GM21390 (cell line): ENCODE data around the gene HID1.
A peak's percentile ranks its signal among the peaks of the same experiment; 100 is the strongest.
"Not testable (repeated sequence)": the region's sequence is repeated elsewhere in the genome, so short reads cannot be mapped to it uniquely, and the experiment has no call there.

ENCODE experiments used
- ATAC-seq: cut with Tn5 transposase; IDR thresholded peaks from one replicate; pipeline ENCODE4 v1.9.1; 2021; ENCODE audit not compliant: unreplicated experiment

HID1 gene

DNA sequence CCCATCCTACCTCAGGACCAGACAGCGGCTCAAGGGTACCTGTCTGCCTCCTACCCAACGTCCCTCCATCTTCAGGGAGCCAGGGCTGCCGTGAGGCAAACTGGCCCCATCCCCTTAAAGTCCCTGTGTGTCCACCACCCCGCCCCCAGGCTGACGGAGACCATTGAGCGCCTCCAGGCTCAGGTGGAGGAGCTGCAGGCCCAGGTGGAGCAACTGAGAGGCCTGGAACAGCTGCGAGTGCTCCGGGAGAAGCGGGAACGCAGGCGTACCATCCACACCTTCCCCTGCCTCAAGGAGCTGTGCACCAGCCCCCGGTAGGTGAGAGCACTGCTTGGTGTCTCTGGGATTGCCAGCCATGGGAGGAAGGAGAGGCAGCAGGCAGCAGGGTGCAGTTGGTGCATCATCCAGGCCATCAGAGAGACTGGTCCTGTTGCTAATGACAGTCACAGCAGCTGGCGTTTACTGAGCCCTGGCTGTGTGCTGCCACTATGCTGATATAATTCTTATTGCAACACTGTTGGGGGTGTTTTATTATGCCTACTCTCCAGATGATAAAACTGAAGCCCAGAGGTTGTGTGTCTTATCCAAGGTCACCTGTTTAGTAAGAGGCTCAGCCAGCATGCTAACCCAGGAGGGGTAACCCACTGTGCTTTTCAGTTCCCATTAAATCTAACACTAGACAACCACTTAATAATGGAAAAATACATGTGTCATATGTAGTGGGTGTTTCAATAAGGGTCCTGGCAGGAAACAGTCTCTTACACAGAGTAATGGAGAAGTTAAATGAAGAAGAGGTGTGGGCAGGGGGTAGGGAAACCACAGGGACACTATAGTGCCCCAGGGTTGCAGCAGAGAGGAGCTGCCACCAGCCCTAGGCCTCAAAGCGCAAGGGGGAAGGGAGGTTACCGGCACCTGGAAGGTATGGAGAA is 29.6 kb upstream of the HID1 start:
- ATAC-seq, result no peak

DNA sequence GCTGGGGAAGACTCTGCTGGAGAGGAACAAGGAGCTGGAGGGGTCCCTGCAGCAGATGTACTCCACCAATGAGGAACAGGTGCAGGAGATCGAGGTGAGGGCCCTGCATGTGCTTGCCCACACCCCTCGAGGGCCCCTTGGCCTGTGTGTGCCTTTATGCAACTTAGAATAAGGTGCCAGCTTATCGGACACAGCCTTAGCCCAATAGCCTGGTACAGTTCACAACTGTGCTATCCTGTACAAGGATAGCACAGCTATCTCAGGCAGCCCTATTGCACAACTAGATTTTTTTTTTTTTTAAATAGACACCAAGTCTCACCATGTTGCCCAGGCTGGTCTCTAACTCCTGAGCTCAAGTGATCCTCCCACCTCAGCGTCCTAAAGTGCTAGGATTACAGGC is 27.0 kb upstream of the HID1 start:
- ATAC-seq, result no peak

DNA sequence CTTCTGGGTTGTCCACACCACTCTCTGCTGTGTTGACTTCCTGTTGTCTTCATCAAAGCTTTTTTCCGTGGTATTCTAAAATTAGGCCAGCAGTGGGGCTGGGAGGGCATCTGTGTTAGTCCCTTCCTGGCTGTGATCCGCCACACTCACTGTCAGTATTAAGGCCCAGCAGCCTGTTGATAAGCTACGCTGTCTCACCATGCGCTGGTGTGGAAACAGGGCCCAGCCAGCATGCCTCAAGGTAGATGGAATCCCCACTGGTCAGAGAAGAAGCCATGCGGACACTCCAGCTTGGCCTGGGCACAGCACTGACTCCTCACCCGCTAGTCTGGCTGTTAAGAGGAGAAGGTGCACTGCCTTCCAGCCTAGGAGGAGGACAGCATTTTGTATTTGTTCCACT is 26.2 kb upstream of the HID1 start:
- ATAC-seq, result no peak

DNA sequence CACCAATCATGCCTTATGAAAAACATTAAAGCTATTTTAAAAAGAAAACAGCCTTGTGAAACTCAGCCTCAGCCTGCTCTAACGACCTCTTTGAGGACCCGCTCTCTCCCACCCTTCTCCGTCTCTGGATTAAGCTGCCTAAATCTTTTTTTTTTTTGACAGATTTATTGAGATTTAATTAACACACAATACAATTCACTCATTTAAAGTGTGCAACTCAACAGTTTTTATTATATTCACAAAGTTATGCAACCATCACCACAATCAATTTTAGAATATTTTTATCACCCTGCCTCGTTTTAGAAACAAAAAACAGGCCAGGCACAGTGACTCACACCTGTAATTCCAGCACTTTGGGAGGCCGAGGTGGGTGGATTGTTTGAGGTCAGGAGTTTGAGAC is 23.3 kb upstream of the HID1 start:
- ATAC-seq, result no peak

DNA sequence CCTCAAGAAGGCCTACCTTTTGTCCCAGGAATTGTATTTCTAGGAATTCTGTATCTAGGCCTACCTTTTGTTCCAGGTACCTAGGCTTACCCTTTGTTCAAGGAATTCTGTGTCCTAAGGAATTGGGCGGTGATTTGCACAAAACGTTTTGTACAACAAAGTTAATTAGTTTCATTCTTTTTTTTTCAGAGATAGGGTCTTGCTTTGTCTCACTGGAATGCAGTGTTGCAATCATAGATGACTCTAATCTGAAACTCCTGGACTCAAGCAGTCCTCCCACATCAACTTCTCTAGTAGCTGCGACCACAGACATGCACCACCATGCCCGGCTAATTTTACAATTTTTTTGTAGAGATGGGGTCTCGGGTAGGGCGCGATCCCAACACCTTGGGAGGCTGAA is 21.9 kb upstream of the HID1 start:
- ATAC-seq, result no peak

DNA sequence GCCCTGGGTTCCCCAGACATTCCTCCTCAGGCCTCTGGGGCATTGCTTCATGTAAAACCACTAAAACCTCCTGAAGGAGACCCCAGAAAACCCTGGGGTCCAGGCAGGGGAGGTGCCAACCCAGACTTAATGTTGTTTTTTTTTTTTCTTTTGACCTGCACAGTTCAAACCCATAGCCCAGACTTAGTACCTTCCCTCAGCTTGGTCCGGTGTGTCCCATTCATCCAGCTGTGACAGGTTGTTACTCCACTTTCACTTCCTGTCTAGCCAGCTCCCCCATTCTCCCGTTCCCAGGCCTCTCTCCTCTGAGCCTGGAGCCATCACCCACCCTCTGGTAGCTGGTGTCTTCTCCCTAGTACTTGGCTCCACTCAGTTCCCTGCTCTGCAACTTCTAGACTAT is 19.7 kb upstream of the HID1 start:
- ATAC-seq, result no peak

DNA sequence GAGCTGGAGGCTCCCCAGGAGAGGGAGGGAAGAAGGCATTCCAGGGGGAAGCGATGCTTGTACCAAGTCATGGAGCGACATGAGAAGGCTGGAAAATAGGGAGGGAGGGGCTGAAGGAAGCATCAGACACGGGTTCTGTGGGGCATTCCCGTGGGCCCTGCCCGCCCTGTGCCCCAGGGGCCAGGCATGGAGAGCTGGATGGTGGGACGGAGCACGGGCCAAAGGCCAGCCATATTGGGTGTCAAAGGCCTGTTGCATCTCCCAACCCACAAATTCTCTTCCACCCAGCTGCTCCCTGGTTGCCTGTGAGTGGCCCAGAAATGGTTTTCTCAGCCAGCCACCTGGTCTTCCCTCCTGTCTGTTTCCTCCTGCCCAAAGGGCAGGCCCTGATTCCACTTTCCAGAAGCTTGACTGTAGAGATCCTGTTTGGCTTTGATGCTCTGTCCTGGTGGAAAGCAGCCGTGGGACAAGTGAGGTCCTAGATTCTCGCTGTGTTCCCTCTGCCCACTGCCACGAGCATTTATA is 18.1 kb upstream of the HID1 start:
- ATAC-seq, result no peak

DNA sequence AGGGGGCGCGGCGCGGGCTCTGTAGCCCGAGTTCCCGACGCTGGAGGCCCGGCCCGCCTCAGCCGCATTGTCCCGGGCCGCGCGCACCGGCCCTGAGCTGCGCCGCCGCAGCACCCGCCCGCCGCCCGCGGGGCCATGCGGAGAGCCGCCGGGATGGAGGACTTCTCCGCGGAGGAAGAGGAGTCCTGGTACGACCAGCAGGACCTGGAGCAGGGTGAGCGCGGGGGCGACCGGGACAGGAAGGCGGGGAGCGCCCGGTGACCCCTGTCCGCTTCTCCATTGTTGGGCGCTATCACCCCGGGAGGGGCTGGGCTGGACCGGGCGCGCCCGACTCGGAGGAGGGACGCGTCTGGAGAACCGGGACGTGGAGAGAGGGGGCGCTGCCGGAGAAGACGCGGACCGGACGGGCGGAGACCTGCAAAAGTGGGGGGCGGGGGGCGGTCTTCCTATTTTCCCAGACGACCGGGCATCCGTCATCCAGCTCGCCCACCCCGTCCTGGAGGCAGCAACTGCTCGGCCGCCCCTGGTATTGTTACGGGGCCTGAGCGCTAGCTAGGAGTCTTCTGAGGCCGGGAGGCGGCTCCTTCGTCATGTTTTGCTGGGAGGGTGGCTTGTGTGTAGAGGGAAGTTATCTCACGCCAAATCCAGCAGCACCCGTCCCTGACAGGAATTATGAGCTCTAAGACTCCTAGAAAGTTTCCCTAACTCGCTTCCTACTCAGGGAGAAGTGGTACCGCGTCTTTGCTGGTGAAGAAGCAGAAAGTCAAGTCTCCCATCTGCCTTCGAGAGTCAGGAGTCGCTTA is 15.6 kb upstream of the HID1 start:
- peak; percentile 39 for ATAC-seq

DNA sequence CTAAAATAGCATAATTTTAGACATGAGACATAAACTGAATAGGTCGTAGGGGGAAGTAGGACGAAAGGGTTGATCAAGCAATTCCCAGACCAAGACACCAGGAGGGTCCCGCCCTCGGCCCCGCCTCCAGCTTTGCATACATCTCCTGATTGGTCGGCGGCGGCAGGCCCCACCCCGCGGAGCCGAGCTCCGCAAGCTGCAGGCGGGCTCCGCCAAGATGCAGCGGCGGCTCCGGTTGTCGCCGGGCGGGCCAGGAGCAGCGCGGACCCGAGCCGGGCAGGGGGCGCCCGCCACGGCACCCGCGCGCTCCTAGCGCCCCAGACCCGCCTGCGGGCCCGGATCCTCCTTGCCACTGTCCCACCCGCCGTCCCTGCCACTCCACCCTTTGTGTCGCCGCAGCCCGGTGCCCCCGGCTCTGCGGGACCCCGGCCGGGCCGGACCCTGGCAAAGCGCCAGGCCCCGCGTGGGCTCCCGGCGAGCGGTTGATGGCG is 14.9 kb upstream of the HID1 start, which contains the start of gene CDR2L:
TSS of gene CDR2L (plus strand) at position 215 of the 491 bp plus-strand sequence. CDS start 412 bp downstream, outside the sequence.
- ATAC-seq, result peak; percentile 94

DNA sequence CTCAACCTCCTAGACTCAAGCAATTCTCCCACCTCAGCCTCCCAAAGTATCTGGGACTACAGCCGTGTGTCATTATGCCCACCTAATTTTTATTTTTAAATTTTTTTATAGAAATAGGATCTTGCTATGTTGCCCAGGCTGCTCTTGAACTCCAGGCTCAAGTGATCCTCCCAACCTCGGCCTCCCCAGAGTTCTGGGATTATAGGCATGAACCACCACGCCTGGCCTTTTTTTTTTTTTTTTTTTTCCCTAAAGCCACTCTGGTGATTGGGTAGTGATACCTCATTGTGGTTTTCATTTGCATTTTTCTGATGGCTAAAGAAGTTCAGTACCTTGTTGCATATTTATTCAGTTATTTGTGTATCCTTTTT is 13.6 kb upstream of the HID1 start:
- ATAC-seq, result no peak

DNA sequence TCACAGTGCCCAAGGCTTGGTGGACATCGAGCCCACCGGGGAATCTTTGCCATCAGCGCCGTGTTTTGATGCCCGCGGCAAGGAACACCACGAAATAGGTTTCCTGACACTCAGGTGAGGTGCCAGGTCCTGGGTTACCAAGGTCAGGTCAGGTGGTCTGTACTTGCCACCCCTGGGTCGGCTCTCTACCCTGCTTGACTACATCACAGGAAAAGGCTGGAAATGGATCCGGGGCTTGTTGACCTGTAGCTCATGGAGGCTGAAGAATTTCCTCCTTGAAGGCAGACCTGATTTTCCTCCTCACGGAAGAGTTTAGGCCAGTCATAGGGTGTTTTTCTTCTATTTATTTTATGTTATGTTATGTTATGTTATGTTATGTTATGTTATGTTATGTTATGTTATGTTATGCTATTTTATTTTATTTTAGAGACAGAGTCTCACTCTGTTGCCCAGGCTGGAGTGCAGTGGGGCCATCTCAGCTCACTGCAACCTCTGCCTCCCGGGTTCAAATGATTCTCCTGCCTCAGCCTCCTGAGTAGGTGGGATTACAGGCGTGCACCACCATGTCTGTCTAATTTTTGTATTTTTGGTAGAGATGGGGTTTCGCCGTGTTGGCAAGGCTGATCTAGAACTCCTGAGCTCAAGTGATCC is 10.2 kb upstream of the HID1 start:
- ATAC-seq, result not testable (repeated sequence)

DNA sequence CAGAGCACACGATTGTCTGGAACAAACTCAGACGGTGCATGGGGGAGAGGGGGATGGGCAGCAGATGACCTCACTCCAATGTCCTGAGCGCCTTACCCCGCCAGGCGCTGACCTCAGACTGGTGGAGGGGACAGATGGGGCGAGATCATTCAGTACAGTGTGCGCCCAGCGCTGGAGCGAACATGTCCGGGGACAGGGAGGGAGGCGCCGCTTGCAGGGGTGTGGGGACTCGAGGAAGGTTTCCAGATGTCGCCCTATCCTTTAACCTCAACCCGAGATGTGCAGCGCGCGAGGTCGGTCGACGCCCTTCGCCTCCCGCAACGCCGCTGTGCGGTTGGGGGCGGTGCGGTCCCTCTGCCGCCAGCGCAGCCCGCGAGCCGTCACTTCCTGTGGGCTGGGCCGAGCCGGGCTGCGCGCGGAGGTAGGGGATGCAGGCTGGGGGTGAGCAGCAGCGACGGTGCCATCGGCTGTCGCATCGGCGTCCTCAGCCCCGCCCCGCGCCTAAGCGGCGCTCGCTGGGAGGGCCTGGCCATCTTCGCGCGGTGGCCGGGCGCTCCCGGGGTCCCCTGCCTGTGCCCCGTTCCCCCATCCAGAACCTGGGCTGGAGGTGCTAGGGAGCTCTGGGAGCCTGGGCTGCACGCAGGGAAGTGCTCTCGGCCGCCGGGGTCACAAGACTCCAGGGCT is 9.6 kb upstream of the HID1 start:
- peak; percentile 71 for ATAC-seq

DNA sequence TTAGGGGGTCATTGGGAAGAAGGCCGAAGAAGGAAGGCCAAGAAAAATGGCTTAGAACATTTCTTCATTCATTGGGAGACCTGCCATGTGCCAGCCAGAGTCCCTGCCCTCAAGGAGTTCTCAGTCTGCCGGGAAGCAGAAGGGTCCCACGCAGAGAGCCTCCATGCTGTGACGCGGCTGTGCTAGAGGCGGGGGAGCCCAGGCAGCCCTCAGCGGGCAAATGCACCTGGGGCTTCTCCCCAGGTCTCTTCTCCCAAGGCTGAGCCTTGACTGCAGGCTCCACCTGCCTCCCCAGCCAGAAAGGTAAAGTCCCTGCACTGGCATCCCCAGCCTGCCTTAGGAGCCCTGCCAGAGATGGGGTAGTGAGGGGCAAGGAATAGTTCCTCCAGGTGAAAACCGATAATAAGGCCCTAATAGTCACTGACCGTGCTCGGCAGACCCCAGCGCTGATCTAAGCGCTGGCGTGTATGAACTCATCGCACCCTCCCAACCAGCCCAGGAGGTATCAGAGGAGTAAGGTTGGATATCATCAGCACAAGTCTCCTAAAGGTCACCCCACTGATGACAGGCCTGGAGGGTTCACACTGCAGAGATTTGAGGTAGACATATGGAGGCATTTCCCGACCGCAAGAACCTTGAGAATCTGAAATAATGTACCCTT is 8.9 kb upstream of the HID1 start:
- ATAC-seq, result no peak

DNA sequence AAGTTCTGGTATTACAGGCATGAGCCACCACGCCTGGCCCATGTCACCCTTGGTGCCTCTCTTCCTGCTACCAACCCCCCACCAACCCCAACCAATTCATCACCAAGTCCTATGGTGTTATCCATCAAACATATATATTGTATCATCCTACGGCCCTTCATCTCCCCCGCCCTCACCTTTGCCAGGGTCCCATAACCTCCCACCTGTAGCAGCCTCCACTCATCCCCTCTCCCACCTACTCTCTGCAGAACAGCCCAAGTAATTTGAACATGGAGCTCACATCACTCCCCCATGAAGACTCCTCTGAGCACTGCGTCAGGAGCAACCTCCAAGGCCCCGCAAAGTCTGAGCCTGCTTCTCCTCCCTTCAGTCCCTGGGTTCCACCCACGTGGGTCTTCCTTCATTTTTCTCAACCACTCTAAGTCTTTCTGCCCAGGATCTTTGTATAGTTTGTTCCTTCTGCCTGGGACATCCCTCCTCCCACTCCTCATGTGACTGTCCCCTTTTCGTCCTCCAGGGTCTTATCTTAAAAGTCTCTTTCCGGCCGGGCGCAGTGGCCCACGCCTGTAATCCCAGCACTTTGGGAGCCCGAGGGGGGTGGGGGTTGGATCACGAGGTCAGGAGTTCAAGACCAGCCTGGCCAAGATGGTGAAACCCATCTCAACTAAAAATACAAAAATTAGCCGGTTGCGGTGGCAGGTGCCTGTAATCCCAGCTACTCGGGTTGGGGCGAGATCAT is 7.0 kb upstream of the HID1 start:
- no peak for ATAC-seq

DNA sequence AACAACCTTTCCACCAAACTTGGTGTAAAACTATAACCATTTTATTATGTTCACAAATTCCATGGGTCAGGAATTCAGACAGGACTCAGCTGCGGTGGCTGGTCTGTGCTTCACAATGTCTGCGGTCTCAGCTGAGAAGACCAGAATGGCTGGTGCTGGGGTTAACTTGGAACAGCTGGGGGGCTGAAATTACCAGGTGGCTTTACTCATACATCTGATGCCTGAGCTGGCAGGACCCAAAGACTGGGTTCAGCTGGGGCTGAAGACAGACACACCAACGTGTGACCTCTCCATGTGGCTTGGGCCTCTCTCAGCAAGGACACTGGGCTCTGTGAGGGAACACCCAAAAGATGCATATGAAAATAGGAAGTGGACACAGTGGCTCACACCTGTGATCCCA is 5.7 kb upstream of the HID1 start:
- no peak for ATAC-seq

DNA sequence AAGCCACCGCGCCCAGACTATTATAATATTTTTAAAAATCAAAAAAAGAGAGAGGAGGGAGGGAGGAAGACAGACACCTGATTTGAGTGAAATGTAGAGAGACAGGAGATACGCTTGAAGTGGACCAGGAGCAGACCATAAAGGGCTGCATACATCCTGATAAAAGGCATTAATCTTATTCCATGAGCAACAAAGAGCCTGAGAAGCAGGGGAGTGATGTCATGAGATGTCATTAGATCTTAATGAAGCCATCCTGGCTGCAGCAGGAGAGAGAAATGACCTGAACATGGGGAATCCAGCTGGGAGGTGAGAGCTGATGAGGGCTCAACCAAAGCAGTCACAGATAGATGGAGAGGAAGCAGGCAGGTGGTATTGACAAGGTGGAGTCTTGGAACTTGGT is 5.2 kb upstream of the HID1 start:
- no peak for ATAC-seq

DNA sequence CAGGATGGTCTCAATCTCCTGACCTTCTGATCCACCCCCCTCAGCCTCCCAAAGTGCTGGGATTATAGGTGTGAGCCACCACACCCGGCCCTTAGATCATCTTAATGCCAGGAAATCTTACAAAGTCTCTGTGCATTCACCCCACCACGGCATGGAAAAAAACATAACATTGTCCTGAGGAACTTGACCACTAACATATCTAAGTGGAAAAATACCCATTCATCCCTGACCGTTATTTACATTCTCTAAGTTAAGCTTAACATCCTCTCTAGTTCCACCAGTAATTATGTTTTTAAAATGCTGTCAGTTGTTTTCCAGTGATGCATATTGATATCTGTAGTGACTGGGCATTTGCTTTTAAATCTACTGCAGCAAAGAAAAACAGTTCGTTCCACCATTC is 3.4 kb upstream of the HID1 start:
- no peak for ATAC-seq

DNA sequence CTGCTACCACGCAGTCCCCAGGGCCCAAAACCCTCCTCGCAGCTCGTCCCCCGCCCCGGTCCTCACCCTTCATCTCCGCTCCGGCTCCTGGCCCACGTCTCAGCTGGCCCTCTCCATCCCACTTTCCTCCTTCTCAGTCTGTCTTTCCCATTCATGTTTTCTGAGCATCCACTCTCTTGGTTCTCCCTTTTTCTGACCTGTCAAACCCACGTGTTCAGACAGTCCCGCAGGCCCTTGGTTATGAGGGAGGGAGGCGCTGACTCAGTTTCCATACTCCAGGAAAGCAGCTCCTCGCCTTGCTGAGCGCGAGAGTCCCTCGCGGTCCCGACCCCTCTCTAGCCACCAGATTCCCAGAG is 392 bp upstream of the HID1 start:
- ATAC-seq, result no peak

DNA sequence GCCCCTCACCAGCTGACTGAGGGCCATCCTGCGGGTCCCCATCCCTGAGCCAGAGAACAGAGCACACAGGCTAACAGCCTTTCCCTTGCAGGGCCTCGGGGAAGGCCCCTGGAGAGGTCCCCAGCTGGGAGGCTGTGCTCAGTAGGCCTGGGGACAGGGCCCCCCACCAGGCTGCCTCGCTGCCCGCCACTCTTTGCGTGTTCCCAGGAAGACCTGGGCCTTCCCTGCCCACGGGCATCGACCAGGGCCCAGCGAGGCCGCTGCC is 785 bp downstream of the HID1 start:
- ATAC-seq, result no peak
